Fibroblast of pulmonary artery (primary cell): ENCODE measurements around the gene BMP8A.
A peak's percentile ranks its signal among the peaks of the same experiment; 100 is the strongest.
"Not testable (repeated sequence)": the region's sequence is repeated elsewhere in the genome, so short reads cannot be mapped to it uniquely, and the experiment has no call there.

Experiments
- DNase-seq: peaks from one replicate; pipeline ENCODE4 v3.0.0-alpha.2; 2010; ENCODE audit warnings: low read depth
- H3K4me3 ChIP-seq: replicated peaks from 2 replicates; pipeline ENCODE4 v1.5.1; 2011; ENCODE audit warnings: low read depth, mild to moderate bottlenecking, control low read depth, low read length, moderate library complexity
- CTCF ChIP-seq: IDR thresholded peaks from 2 replicates; pipeline ENCODE4 v1.5.1; 2011; ENCODE audit warnings: mild to moderate bottlenecking, control low read depth, low read length, inconsistent platforms; ENCODE audit errors: missing control alignments

The BMP8A gene, protein sequence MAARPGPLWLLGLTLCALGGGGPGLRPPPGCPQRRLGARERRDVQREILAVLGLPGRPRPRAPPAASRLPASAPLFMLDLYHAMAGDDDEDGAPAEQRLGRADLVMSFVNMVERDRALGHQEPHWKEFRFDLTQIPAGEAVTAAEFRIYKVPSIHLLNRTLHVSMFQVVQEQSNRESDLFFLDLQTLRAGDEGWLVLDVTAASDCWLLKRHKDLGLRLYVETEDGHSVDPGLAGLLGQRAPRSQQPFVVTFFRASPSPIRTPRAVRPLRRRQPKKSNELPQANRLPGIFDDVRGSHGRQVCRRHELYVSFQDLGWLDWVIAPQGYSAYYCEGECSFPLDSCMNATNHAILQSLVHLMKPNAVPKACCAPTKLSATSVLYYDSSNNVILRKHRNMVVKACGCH

DNA sequence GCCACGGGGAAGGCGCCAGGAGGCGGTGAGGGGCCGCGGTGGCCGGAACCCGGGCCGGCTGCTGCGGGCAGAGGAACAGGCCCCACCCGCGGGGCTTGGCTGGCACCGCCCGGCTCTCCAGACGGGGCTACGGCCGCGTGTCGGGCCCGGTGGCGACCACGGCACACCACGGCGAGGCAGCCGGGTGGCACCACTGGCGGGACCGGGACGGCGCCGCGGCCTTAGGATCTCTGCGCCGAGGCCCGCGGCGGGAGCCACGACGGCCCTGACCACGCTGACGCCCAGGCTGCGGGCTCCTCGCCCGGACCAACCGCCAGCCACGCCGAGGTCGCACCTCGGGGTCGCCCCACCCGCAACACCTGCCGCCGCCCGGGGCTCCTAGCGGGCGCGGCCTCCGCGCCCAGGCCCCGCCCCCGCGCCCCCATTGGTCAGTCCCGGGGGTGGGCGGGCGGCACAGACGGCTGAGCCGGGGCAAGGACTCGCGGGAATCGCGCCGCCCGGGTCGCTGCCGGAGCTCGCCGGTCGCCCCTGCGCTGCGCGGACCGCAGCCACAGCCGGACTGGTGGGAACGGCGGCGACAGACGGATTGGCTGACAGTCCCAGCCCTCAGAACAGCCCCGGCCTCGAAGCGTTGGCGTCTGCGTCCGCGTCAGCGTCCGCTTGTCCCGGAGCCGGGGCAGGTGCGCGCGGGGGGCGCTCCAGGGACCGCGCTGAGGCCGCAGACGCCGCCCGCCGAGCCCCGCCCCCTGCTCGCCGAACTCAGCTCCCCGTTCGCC lies at the start of gene BMP8A:
TSS of gene BMP8A (plus strand) at position 491 of the 776 bp plus-strand sequence. CDS start 356 bp downstream, outside the sequence.
- peak; percentile 33 for DNase-seq

DNA sequence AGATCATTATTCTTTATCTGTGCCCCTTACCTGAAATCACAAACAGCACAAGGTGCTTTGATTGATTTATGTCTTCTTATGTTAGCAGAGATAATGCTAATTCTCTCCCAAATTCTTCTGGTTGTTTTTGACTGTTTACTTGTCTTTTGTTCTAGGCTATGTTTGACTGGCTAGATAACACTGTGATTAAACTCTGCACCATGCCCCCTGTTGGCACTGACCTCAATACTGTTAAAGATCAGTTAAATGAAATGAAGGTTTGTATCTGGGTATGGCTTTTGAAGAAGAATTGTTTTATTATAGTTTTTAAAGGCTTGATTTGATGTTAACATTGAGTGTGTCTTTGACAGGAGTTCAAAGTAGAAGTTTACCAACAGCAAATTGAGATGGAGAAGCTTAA lies 49.6 kb upstream of the BMP8A start:
- no peak for TF ChIP-seq CTCF
- DNase-seq = no peak
- no peak overlapping the region for H3K4me3 ChIP-seq

More for the DNA sequence above, at the start of gene BMP8A:
- H3K4me3 ChIP-seq = peak within 1 kb of the TSS; percentile 36
- no peak for TF ChIP-seq CTCF

DNA sequence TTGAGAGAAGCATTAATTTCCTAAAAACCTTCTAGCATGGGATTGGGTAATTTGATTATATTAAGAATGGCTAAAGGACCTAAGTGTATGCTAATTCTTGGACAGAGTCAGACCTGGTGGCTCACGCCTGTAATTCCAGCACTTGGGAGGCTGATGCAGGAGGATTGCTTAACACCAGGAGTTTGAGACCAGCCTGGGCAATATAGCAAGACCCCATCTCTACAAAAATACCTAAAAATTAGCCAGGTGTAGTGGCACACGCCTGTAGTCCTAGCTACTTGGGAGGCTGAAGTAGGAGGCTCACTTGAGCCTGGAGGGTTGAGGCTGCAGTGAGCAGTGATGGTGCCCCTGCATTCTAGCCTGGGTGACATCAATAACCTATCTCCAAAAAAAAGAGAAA lies 45.9 kb upstream of the BMP8A start:
- TF ChIP-seq CTCF = no peak
- no peak overlapping the region for H3K4me3 ChIP-seq
- no peak for DNase-seq

DNA sequence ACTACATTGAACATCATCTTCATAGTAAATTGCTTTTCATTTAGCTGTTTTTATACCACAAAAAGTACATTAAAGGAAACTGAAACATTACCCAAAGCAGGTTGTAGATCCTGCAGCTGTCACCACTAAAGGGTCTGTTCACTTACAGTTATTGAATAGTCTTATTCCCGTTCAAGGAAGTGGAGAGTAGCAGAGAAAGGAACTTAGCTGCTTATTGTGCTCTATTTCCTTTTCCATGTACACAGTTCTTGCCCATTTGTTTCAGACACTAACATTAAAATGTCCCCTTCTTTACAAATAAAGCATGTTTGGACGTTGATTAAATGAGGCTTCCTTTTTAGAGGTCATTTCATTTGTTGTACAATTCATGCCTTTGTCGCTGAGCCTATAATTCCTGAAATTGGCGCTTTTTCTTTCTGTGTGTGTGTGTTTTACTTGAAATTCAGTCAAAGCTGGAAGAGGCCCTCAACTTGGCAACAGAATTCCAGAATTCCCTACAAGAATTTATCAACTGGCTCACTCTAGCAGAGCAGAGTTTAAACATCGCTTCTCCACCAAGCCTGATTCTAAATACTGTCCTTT lies 44.4 kb upstream of the BMP8A start:
- DNase-seq = no peak
- TF ChIP-seq CTCF = no peak
- H3K4me3 ChIP-seq = no peak overlapping the region

GRCh38 chr1:39450041-39450440 lies 41.4 kb upstream of the BMP8A start:
- DNase-seq = peak; percentile 42
- H3K4me3 ChIP-seq = not testable (repeated sequence)

DNA sequence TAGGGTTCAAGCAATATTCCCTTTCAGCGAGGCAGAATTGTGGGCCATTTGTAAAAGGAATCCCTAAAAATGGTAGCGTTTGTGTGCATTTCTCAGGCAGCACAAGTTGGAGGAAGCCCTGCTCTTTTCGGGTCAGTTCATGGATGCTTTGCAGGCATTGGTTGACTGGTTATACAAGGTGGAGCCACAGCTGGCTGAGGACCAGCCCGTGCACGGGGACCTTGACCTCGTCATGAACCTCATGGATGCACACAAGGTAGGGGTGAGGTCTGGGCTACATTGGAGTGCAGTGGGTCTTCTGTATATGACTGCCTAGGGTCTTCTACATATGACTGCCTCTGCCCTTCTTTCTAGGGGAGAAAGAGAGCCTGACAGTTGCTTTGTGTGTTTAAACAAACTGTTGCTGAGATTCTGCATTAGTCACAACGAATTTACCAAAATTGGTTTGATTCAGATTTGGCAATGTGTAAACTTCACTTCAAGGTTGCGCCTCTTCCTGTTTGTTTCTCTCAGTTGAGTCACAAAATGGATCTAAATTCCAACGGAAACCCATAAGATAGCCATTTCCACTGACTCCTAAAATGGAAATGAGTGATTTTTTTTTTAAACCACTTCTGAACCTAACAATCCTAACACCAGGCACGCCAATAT lies 40.4 kb upstream of the BMP8A start:
- DNase-seq = peak; percentile 96
- TF ChIP-seq CTCF = no peak

DNA sequence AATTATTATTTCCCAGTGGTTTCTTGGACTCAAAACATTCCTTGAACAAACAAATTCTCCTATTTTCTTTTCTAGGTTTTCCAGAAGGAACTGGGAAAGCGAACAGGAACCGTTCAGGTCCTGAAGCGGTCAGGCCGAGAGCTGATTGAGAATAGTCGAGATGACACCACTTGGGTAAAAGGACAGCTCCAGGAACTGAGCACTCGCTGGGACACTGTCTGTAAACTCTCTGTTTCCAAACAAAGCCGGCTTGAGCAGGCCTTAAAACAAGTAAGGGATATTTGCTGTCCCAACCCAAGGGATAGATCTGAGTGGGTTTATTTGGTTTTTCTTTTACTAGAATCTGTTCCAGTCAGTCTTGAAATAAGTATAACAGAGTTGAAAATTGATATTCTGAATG lies 39.4 kb upstream of the BMP8A start:
- H3K4me3 ChIP-seq = no peak overlapping the region
- TF ChIP-seq CTCF = no peak
- DNase-seq = no peak

More for the DNA sequence above, 40.4 kb upstream of the BMP8A start:
- H3K4me3 ChIP-seq = no peak overlapping the region
